ENCODE results near the gene RANBP17.

The RANBP17 gene

GRCh38 chr5:171116719-171117118 lies 254.9 kb downstream of the RANBP17 start:
- Histone ChIP-seq H3K36me3 (no peaks in the 10 kb centered on the region), H3K27ac (no peak overlapping the region), H3K4me3 (no peak overlapping the region), H3K27me3 (no peaks in the 10 kb centered on the region), H3K4me1 (no peaks in the 10 kb centered on the region), H3K9me3 (no peaks in the 10 kb centered on the region)
- no peak for DNase-seq
- intact Hi-C loops (cut with DNase I; ENCODE audit: low total_unique reads), result no loop called here
- no peak for TF ChIP-seq CTCF (IDR thresholded peaks at IDR 0.05)

GRCh38 chr5:171120986-171121622 lies 259.3 kb downstream of the RANBP17 start:
- DNase-seq, result no peak
- no peak for TF ChIP-seq CTCF (IDR thresholded peaks at IDR 0.05)
- intact Hi-C loops (cut with DNase I; ENCODE audit: low total_unique reads), result no loop called here
- no peaks in the 10 kb centered on the region for H3K27me3 ChIP-seq
- no peaks in the 10 kb centered on the region for H3K4me1 ChIP-seq
- H3K9me3 ChIP-seq, result no peaks in the 10 kb centered on the region
- no peak overlapping the region for H3K27ac ChIP-seq
- no peaks in the 10 kb centered on the region for H3K36me3 ChIP-seq
- H3K4me3 ChIP-seq, result no peak overlapping the region

- no peak for TF ChIP-seq CTCF (IDR thresholded peaks at IDR 0.05)
- intact Hi-C loops (cut with DNase I; ENCODE audit: low total_unique reads), result no loop called here
- no peaks in the 10 kb centered on the region for H3K9me3 ChIP-seq
These were observed 259.8 kb downstream of the RANBP17 start for GRCh38 chr5:171121638-171122037.

GRCh38 chr5:171122372-171122771 lies 260.6 kb downstream of the RANBP17 start:
- intact Hi-C loops (cut with DNase I; ENCODE audit: low total_unique reads), result no loop called here
- no peak for DNase-seq
- H3K9me3 ChIP-seq, result no peaks in the 10 kb centered on the region

More at GRCh38 chr5:171121638-171122037, 259.8 kb downstream of the RANBP17 start:
- no peak for DNase-seq
- H3K4me1 ChIP-seq, result no peaks in the 10 kb centered on the region
- H3K27me3 ChIP-seq, result no peaks in the 10 kb centered on the region
- no peak overlapping the region for H3K27ac ChIP-seq
- no peaks in the 10 kb centered on the region for H3K36me3 ChIP-seq
- H3K4me3 ChIP-seq, result no peak overlapping the region

GRCh38 chr5:171123417-171123816 lies 261.6 kb downstream of the RANBP17 start:
- Histone ChIP-seq H3K4me3 (no peak overlapping the region), H3K27me3 (no peaks in the 10 kb centered on the region), H3K36me3 (no peaks in the 10 kb centered on the region), H3K4me1 (no peaks in the 10 kb centered on the region), H3K27ac (no peak overlapping the region), H3K9me3 (no peaks in the 10 kb centered on the region)
- intact Hi-C loops (cut with DNase I; ENCODE audit: low total_unique reads), result no loop called here
- DNase-seq, result no peak
- no peak for TF ChIP-seq CTCF (IDR thresholded peaks at IDR 0.05)

More at GRCh38 chr5:171122372-171122771, 260.6 kb downstream of the RANBP17 start:
- H3K27me3 ChIP-seq, result no peaks in the 10 kb centered on the region
- no peaks in the 10 kb centered on the region for H3K36me3 ChIP-seq
- no peaks in the 10 kb centered on the region for H3K4me1 ChIP-seq
- TF ChIP-seq CTCF (IDR thresholded peaks at IDR 0.05), result no peak
- no peak overlapping the region for H3K4me3 ChIP-seq
- H3K27ac ChIP-seq, result no peak overlapping the region

- Histone ChIP-seq H3K27me3 (no peaks in the 10 kb centered on the region), H3K36me3 (no peaks in the 10 kb centered on the region), H3K4me3 (no peak overlapping the region), H3K9me3 (no peaks in the 10 kb centered on the region), H3K27ac (no peak overlapping the region), H3K4me1 (no peaks in the 10 kb centered on the region)
- TF ChIP-seq CTCF (IDR thresholded peaks at IDR 0.05), result no peak
- intact Hi-C loops (cut with DNase I; ENCODE audit: low total_unique reads), result no loop called here
- DNase-seq, result no peak
These were observed 265.5 kb downstream of the RANBP17 start for GRCh38 chr5:171127314-171127713.

Data from tibial artery (tissue), 4 donors.